CD4-positive, alpha-beta T cell treated with Interleukin-4 for 4 hours (primary cell): Measurements from ENCODE around the gene GPC5.

ENCODE experiments used
- DNase-seq: peaks from one replicate; pipeline ENCODE4 v3.0.0-alpha.2; 2020

The GPC5 gene

DNA sequence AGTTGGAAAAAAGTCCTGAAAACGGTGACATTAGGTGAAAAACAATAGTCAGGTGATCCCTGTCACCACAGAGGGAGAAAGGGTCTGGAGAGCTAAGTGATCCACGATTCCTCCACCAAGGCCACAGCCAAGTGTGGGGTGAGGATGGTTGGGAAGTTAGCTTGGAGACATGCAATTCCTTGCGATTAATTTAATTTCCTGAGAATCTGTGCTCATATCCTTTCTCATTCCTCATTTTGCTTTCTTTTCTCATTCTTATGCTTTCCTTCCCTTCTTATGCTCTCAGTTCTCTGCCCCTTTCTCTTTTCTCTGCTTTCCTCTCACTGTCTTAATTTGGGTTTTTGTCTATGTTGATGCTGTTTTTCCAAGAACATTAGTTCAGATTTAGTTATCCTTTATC, 68.8 kb downstream of the GPC5 start:
- no peak for DNase-seq

- no peak for DNase-seq
Measured at GRCh38 chr13:91468301-91468700, 69.9 kb downstream of the GPC5 start.

DNA sequence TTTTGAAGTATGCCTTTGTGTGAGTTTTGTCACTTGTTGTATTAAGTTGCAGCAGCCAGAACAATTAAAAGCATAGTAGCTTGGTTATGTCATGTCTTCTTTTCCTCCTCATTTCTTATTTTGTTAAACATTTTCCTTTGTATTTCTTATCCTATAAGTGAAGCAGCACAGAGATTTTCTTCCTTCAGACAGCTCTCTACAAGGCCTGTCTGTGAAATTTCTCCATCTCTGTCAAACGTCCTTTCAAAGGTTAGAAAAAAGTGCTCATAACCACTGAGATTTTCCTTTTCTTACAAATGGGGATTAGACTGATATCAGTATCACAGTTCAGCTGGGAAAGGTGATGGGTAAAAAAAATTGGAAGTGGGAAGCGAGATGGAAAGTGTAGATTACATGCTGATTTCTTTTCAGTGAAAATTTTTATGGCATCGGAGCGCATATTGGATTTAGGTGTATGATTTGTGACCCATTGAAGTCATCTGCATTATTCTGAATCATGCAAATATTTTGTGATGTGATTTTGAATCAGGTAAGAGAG, 71.7 kb downstream of the GPC5 start:
- DNase-seq = no peak

GRCh38 chr13:91470681-91471080, 72.3 kb downstream of the GPC5 start:
- DNase-seq = no peak

DNA sequence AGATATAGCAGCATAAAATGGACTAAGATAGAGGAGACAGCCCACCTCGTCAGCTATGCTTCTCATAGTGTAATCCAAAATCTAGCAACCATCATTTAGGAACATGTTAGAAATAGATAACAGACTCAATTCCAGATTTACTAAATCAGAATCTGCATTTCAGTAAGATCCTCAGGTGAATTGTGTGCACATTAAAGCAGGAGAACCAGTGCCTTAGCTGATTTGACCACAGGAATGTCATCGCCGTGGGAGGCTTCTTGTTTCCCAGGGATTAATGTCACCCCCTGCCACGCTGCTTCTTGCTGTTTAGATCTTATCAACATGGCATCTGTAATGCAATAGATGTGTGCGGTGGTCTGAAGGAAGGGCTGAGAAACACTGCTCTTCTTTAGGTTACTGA, 84.0 kb downstream of the GPC5 start:
- no peak for DNase-seq

DNA sequence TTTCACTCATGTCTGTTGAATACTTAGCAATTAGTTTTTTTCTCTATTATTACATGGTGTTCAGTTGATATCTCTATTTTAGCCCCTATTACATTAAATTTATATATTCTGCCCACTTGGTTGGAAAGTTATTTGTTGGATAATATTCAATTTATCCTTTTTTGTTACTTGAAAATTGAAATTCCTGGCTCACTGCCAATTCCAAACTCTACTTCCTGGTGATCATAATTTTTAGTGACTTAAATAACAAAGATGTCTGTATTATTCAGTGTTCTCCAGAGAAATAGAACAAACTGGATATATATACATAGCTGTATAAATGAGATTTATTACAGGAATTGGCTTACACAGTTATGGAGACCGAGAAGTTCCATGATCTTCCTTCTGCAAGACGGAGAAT, 93.6 kb downstream of the GPC5 start:
- no peak for DNase-seq

DNA sequence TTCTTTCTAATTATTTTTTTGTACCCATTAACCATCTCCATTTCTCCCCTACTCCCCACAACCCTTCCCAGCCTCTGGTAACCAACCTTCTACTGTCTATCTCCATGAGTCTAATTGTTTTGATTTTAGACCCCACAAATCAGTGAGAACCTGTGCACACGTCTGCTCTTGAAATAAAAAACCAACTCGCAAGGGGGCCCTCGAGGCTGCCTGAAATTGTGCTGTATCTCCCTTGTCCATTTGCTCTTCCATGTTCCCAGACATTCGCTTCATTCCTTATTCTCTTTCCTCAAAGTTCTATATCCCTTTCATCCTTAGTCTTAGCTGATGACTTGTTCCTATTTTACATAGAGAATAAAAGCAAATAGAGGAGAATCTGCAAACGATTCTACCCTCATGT, 95.0 kb downstream of the GPC5 start:
- no peak for DNase-seq

DNA sequence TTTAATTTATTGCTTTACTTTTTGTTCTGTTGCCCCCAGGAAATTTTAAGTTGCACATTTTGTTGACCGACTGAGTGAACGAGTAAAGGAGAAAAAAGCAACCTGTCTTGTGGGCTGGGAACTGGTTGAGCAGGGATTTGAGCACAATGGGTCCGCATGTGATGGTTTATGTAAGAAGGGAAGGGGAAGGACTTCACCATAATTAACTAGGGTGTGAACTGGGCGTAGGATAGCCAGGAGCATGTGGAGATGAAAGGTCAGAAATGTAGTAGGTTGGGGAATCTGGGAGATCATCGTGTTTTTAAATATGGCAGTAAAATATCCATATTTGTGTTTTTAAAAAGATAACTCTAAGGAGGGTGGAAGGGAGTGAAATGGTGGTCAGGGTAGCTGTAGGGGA, 99.9 kb downstream of the GPC5 start:
- no peak for DNase-seq

DNA sequence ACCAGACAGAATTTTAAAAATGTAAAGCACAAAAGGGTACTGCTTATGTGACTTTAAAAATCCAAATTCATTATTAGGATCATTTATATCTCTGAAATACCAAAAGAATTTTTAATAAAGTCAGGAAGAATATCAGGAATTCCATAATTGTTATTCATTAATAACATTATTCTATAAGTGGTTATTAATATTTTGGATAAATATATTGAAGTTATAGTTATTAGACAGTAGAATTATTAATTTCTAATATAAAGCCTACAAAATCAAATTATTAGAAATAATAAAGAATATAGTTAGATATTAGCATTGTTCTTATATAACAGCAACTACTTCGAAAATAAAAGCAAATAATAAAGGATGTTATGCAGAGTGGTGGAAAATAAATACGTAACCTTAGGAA, 105.8 kb downstream of the GPC5 start:
- DNase-seq = no peak

DNA sequence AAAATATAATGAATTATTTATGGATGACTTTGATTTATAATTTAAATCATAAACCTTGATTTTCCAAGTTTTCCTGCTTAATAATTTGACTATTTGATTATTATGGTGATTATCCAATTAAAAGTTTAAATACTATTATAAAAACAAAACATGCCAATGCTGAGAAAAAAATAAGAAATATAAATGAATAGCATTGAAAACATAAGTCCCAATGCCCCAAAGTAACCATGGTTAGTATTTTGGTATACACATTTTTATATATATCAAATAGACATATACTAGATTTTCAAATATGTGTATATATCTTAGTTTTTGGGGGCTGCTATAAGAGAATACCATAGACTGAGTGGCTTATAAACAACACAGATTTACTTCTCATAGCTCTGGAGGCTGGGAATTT, 108.3 kb downstream of the GPC5 start:
- no peak for DNase-seq

- DNase-seq = no peak
Measured at GRCh38 chr13:91510058-91510457, 111.6 kb downstream of the GPC5 start.

DNA sequence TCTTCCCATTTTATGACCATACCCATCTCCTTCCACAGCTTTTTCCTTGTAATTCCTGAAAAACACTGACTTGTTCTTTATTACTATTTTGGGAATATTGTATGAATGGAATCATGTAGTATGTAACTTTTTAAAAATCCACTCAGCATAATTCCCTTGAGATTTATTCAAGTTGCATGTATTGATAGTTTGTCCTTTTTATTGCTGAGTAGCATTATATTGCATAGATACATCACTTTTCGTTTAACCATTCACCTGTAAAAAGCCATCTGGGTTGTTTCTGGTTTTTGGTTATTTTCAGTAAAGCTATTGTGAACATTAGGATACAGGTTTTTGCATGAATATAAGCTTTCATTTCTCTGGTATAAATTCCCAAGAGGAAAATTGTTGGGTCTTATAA, 115.4 kb downstream of the GPC5 start:
- DNase-seq = no peak

DNA sequence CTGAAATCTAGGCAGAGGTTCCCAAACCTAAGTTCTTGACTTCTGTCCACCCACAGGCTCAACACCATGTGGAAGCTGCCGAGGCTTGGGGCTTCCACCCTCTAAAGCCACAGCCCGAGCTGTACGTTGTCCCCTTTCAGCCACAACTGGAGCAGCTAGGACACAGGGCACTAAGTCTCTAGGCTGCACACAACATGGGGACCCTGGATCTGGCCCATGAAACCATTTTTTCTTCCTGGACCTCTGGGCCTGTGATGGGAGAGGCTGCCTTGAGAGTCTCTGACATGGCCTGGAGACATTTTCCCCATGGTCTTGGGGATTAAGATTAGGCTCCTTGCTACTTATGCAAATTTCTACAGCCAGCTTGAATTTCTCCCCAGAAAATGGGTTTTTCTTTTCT, 118.4 kb downstream of the GPC5 start:
- no peak for DNase-seq

- no peak for DNase-seq
Measured at GRCh38 chr13:91520952-91521351, 122.5 kb downstream of the GPC5 start.

GRCh38 chr13:91523116-91523515, 124.7 kb downstream of the GPC5 start:
- DNase-seq = no peak

DNA sequence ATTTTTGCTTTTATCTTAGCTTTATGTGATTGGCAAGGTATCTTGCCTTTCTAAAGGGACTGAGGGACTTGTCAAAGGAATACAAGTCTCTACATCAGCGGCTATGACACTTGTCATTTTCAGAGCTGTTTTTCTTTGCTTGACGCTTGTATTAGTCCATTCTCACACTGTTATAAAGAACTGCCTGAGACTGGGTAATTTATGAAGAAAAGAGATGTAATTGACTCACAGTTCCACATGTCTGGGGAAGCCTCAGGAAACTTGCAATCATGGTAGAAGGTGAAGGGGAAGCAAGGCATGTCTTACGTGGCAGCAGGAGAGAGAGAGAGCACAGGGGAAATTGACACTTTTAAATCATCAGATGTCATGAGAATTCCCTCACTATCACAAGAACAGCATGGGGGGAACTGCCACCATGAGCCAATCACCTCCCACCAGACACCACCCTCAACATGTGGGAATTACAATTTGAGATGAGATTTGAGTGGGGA, 128.2 kb downstream of the GPC5 start:
- DNase-seq = no peak

DNA sequence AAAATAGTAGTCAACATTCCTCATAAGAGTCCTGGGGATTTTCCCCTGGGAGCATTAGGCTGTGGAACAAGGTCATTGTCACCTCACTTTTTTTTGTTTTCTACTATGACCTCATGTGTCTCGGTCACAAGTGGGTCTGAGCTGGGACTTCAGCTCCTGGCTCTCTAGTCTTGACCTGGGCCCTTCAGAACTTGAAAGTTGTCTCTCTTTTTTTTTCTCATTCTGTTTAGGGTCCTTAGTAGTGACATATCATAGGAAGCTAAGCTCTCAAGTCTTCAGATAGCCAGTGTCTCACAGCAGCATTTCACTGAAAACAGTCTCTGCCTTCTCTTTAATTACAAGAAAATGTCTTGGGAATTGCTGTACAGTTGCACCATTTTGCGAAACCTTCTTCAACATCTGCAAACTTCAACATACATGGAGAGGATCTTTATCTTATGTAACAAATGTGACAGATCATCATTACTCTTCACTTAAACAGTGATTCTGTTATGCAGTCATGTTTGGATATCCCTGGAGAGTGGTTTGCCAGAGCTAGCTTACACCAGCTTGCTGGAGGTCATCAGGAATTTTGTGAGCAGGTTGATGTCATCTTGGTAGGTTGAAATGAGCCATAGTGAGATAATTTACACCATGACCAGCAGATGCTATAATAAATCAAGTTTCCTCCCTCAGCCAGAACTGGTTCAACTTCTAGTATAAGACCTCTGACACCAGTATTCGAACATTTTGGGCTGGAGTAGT, 131.5 kb downstream of the GPC5 start:
- DNase-seq = no peak

GRCh38 chr13:91531646-91532045, 133.2 kb downstream of the GPC5 start:
- DNase-seq = no peak

DNA sequence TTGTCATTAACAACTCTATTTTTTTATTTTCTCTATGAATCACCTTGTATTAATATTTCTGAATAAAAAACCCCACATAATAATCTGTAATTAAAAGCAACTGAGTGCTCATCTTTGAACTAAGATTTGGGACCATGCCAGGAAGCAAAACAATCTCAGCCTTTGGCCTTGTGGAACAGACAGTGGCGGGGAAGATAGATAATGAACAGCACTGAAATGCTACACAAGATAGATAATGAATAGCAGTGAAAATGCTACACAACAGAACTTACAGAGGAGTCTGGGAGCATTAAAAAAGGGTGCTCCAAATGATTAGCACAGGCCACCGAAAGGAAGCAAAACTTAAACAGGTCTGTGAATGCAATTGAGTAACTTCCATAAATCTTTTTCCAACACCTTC, 134.9 kb downstream of the GPC5 start:
- DNase-seq = no peak

DNA sequence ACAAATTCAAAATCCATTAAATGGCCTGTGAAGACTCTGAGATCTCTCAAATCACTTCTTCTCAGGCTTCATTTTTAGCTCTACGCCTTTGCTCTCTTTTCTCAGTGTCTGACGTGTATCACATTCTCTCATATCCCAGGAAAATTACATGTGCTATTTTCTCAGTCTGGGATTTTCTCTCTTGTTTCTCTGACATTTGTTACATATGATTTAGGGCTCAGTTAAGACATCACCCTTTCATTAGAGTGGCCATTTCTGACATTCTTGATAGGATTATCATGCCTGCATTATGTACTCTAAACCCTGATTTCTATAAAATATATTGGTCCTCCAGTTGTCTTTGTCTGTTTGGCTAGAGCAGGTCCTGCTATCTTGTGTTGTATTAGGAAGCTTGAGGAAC, 136.6 kb downstream of the GPC5 start:
- DNase-seq = no peak

DNA sequence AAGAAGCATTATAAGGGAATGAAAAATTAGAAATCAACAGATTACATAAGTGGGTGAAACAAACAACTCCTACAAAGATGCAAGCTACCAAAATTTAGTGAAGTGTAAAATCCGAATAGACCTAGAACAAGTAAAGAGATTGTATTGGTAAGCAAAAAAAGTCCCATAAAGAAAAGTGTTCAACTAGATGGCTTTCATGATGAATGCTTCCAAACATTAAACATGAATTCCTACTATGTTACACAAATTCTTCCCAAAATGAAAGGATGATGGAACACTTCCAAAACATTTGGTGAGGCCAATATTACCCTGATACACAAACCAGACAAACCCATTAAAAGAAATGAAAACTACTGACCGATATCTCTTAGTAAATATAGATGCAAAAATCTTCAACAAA, 139.0 kb downstream of the GPC5 start:
- no peak for DNase-seq

- no peak for DNase-seq
Measured at GRCh38 chr13:91539286-91540157, 141.1 kb downstream of the GPC5 start.

- DNase-seq = no peak
Measured at GRCh38 chr13:91540158-91540736, 141.8 kb downstream of the GPC5 start.

- DNase-seq = no peak
Measured at GRCh38 chr13:91544723-91545122, 146.3 kb downstream of the GPC5 start.
